ENCODE results near the gene GTF3C4. TPM values are rescaled to one million over a fixed set of nuclear protein-coding genes. Genes with fewer than 3 reads are reported as not detected.

The GTF3C4 gene
- polyA plus RNA-seq, 2 of the 4 experiments (the other 2 are of a cell fraction): 9.0 to 15.4 TPM

DNA sequence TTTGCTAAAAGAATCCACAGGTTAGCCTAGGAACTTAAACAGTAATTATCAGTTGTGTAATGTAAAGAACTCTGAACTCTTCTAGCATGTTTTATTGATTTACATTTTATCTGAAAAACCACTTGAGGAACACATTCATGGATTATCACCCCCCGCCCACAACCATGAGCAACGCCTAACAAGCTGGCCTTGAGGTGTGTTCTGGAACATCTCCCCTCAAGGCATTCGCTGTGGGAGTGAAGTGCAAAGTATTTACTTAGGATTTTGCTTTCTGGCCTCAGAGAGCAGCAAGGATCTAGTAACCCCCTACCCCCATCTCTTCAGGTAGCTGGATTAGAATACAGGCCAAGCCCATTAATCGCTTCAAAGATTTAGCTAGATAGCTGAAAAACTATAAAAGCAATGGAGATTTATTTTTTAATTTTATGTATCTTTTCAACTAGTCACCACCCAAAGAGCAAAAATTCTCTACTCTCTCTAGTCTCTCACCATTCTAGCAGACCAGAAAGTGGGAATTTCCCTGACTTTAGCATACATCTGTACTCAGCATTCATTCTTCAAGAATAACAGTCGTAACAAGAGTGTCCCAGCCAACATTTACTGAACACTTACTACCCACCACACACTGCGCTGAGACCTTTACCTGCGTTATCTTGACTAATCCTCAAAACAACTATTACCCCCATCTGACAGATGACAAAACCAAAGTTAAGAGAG lies 37.7 kb upstream of the GTF3C4 start:
- no peak overlapping the region for H3K4me2 ChIP-seq
- no peak for DNase-seq (ENCODE audit: low read depth in 1 of 2, low spot score in 1 of 2)
- WGBS (ENCODE audit: missing lambda C conversion rate): 96% methylated on average over 7 of the region's 7 CpGs

DNA sequence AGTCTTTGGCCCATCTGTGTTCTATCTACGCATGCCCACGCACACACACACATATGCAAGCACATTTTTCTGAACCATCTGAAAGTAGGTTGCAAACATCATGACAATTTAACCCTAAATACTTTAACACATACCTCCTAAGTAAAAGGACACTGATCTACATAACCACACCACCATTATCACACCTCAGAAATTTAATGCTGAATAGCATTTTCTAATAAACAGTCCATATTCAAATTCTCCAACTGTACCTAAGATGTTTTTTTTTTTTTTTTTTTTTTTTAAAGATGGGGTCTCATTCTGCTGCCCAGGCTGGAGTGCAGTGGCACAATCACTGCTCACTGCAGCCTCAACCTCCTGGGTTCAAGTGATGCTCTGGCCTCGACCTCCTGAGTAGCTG lies 35.9 kb upstream of the GTF3C4 start:
- Histone ChIP-seq H3K4me1 (no peaks in the 10 kb centered on the region), H3K9me3 (no peaks in the 10 kb centered on the region), H3K27ac (no peak overlapping the region), H3K4me3 (no peak overlapping the region), H3K4me2 (no peak overlapping the region)
- TF ChIP-seq MAFK (IDR thresholded peaks at IDR 0.05; ENCODE audit: partially characterized antibody) (peak; percentile 20), CHD4 (IDR thresholded peaks at IDR 0.05; ENCODE audit: borderline replicate concordance) (no peak)
- ATAC-seq (no peak), DNase-seq (ENCODE audit: low read depth in 1 of 2, low spot score in 1 of 2) (no peak), FAIRE-seq (no peak)
- 98% methylated on average over 3 of the region's 3 CpGs for WGBS (ENCODE audit: missing lambda C conversion rate)
- CTCF ChIA-PET: interaction anchor here (0.7 to 1.3 kb wide), 2 partner anchors 16 to 872 kb away, joined by 3 to 6 read pairs; no protein-coding TSS in a partner anchor
- POLR2A ChIA-PET: interaction anchor here (0.7 kb wide), 1 partner anchor 902 kb away, joined by 3 read pairs; no protein-coding TSS in a partner anchor

More for the DNA sequence above, 37.7 kb upstream of the GTF3C4 start:
- H3K4me1 ChIP-seq: no peaks in the 10 kb centered on the region
- TF ChIP-seq, protein P1, sequence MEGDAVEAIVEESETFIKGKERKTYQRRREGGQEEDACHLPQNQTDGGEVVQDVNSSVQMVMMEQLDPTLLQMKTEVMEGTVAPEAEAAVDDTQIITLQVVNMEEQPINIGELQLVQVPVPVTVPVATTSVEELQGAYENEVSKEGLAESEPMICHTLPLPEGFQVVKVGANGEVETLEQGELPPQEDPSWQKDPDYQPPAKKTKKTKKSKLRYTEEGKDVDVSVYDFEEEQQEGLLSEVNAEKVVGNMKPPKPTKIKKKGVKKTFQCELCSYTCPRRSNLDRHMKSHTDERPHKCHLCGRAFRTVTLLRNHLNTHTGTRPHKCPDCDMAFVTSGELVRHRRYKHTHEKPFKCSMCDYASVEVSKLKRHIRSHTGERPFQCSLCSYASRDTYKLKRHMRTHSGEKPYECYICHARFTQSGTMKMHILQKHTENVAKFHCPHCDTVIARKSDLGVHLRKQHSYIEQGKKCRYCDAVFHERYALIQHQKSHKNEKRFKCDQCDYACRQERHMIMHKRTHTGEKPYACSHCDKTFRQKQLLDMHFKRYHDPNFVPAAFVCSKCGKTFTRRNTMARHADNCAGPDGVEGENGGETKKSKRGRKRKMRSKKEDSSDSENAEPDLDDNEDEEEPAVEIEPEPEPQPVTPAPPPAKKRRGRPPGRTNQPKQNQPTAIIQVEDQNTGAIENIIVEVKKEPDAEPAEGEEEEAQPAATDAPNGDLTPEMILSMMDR (IDR thresholded peaks at IDR 0.05): no peak
- TF ChIP-seq, protein P2, sequence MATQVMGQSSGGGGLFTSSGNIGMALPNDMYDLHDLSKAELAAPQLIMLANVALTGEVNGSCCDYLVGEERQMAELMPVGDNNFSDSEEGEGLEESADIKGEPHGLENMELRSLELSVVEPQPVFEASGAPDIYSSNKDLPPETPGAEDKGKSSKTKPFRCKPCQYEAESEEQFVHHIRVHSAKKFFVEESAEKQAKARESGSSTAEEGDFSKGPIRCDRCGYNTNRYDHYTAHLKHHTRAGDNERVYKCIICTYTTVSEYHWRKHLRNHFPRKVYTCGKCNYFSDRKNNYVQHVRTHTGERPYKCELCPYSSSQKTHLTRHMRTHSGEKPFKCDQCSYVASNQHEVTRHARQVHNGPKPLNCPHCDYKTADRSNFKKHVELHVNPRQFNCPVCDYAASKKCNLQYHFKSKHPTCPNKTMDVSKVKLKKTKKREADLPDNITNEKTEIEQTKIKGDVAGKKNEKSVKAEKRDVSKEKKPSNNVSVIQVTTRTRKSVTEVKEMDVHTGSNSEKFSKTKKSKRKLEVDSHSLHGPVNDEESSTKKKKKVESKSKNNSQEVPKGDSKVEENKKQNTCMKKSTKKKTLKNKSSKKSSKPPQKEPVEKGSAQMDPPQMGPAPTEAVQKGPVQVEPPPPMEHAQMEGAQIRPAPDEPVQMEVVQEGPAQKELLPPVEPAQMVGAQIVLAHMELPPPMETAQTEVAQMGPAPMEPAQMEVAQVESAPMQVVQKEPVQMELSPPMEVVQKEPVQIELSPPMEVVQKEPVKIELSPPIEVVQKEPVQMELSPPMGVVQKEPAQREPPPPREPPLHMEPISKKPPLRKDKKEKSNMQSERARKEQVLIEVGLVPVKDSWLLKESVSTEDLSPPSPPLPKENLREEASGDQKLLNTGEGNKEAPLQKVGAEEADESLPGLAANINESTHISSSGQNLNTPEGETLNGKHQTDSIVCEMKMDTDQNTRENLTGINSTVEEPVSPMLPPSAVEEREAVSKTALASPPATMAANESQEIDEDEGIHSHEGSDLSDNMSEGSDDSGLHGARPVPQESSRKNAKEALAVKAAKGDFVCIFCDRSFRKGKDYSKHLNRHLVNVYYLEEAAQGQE (IDR thresholded peaks at IDR 0.05): no peak
- no peak for TF ChIP-seq RCOR1 (IDR thresholded peaks at IDR 0.05; ENCODE audit: low read depth, low read length)
- TF ChIP-seq, protein P3, sequence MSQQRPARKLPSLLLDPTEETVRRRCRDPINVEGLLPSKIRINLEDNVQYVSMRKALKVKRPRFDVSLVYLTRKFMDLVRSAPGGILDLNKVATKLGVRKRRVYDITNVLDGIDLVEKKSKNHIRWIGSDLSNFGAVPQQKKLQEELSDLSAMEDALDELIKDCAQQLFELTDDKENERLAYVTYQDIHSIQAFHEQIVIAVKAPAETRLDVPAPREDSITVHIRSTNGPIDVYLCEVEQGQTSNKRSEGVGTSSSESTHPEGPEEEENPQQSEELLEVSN (IDR thresholded peaks at IDR 0.05; ENCODE audit: borderline replicate concordance, low read depth): no peak
- no peak for FAIRE-seq
- ChIA-PET POLR2A (no interaction called here), CTCF (interaction anchor here (0.6 to 2.1 kb wide), 3 partner anchors 11 to 782 kb away, joined by 3 to 6 read pairs (median 3); no protein-coding TSS in a partner anchor)
- H3K9me3 ChIP-seq: no peaks in the 10 kb centered on the region
- H3K4me3 ChIP-seq: no peak overlapping the region
- ATAC-seq: no peak
- H3K27ac ChIP-seq: no peak overlapping the region

DNA sequence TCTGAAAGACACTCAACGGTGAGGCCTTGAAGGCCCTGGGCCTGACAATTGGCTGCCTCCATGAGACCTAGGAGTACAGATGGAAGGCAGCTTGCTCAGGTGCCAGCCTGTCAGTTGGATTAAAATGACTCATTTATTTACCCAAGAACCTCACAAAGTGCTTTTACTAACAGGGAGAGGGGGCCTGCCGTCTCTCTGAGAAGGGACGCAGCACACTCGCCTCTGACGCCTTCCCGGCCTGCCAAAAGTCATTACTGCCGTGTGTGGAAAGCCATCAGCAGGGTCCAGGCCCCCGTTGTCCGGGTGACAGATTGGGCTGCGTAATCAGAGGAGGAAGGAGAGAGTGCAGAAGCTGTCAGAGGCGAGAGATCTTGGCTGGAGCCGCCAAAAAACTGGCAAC lies 32.9 kb upstream of the GTF3C4 start:
- DNase-seq (ENCODE audit: low read depth in 1 of 2, low spot score in 1 of 2) (no peak), ATAC-seq (no peak), FAIRE-seq (no peak)
- no peaks in the 10 kb centered on the region for H3K4me1 ChIP-seq
- H3K4me3 ChIP-seq: no peak overlapping the region
- H3K9me3 ChIP-seq: no peaks in the 10 kb centered on the region
- ChIA-PET POLR2A (no interaction called here), CTCF (no interaction called here)
- 87% methylated on average over 12 of the region's 12 CpGs for WGBS (ENCODE audit: missing lambda C conversion rate)
- TF ChIP-seq HEYL (CRISPR knock-in tag; IDR thresholded peaks at IDR 0.05): no peak
- TF ChIP-seq, protein P4, sequence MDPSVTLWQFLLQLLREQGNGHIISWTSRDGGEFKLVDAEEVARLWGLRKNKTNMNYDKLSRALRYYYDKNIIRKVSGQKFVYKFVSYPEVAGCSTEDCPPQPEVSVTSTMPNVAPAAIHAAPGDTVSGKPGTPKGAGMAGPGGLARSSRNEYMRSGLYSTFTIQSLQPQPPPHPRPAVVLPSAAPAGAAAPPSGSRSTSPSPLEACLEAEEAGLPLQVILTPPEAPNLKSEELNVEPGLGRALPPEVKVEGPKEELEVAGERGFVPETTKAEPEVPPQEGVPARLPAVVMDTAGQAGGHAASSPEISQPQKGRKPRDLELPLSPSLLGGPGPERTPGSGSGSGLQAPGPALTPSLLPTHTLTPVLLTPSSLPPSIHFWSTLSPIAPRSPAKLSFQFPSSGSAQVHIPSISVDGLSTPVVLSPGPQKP (IDR thresholded peaks at IDR 0.05; ENCODE audit: low read depth, low read length): no peak
- no peak overlapping the region for H3K27ac ChIP-seq
- H3K4me2 ChIP-seq: no peak overlapping the region

DNA sequence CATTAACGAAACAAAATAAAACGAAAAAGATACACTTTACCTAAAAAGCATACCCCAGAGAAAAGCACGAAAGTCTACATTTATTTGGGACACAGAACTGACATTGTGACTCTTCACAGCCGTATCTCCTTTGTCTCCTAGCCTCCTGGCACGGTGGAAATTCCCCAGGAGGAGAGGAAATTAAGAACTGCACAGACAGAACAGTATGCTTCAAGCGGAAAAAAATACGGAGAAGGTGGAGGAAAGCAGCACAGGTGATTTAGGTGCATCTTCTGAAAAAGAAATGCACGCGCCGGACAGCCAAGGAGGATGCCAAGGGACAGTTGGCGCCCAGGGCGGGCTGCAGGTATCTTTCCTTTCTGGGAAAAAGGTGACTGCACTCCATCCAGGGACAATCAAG lies 32.5 kb upstream of the GTF3C4 start:
- H3K27ac ChIP-seq: no peak overlapping the region
- no peak overlapping the region for H3K4me3 ChIP-seq
- CTCF ChIA-PET: interaction anchor here (1.6 kb wide), 1 partner anchor 80 kb away, joined by 3 read pairs; no protein-coding TSS in a partner anchor

More for the DNA sequence above, 32.5 kb upstream of the GTF3C4 start:
- no peak for FAIRE-seq
- Histone ChIP-seq H3K4me1 (no peaks in the 10 kb centered on the region), H3K4me2 (no peak overlapping the region), H3K9me3 (no peaks in the 10 kb centered on the region)
- no peak for DNase-seq (ENCODE audit: low read depth in 1 of 2, low spot score in 1 of 2)
- no peak for ATAC-seq
- POLR2A ChIA-PET: no interaction called here
- no peak for TF ChIP-seq EHMT2 (IDR thresholded peaks at IDR 0.05; ENCODE audit: low read depth)
- 94% methylated on average over 12 of the region's 12 CpGs for whole genome bisulfite sequencing (ENCODE audit: missing lambda C conversion rate)
